ENCODE measurements around the gene EEIG1.

Gene EEIG1

GRCh38 chr9:127980706-127981558 is at the start of gene EEIG1:
EEIG1 (minus strand) TSS chr9:127980989; CDS start chr9:127980137, 852 bp downstream.
- peak; percentile 95 to 98 (median 97) for DNase-seq

GRCh38 chr9:128027705-128028104 is 46.9 kb upstream of the EEIG1 start:
- no peak for DNase-seq

GRCh38 chr9:128026773-128027541 is 46.2 kb upstream of the EEIG1 start:
- DNase-seq = peak; percentile 41 to 72 (median 52)

- DNase-seq = peak; percentile 72 to 95 (median 90)
Observed at GRCh38 chr9:128026255-128026772, 45.5 kb upstream of the EEIG1 start.

GRCh38 chr9:128025736-128026135 is 44.9 kb upstream of the EEIG1 start:
- peak in 3 of 6 experiments; percentile 13 to 44 (median 22) for DNase-seq

- DNase-seq = peak in 2 of 6 experiments; percentile 19 to 38
Observed at GRCh38 chr9:128024761-128025308, 44.0 kb upstream of the EEIG1 start.

- peak; percentile 20 to 46 (median 31) for DNase-seq
Observed at GRCh38 chr9:128023671-128024070, 42.9 kb upstream of the EEIG1 start.

GRCh38 chr9:128022886-128023285 is 42.1 kb upstream of the EEIG1 start:
- DNase-seq = no peak

GRCh38 chr9:128021098-128021497 is 40.3 kb upstream of the EEIG1 start:
- no peak for DNase-seq

- no peak for DNase-seq
Observed at GRCh38 chr9:128020692-128021091, 39.9 kb upstream of the EEIG1 start.

GRCh38 chr9:128015696-128016095 is 34.9 kb upstream of the EEIG1 start:
- DNase-seq = no peak

GRCh38 chr9:128011071-128011817 is 30.5 kb upstream of the EEIG1 start:
- no peak for DNase-seq

- DNase-seq = no peak
Observed at GRCh38 chr9:128009639-128010038, 28.9 kb upstream of the EEIG1 start.

GRCh38 chr9:128008171-128008570 is 27.4 kb upstream of the EEIG1 start:
- no peak for DNase-seq

- peak; percentile 82 to 96 (median 94) for DNase-seq
Observed at GRCh38 chr9:128007566-128008138, 26.9 kb upstream of the EEIG1 start.

GRCh38 chr9:128006332-128006996 is 25.7 kb upstream of the EEIG1 start:
- DNase-seq = peak in 2 of 6 experiments; percentile 15 to 25

- DNase-seq = peak in 1 of 6 experiments; percentile 13
Observed at GRCh38 chr9:128005923-128006322, 25.1 kb upstream of the EEIG1 start.

- DNase-seq = no peak
Observed at GRCh38 chr9:128003966-128004604, 23.3 kb upstream of the EEIG1 start.

GRCh38 chr9:128002959-128003358 is 22.2 kb upstream of the EEIG1 start:
- DNase-seq = no peak

- no peak for DNase-seq
Observed at GRCh38 chr9:128001779-128002298, 21.1 kb upstream of the EEIG1 start.

All from stimulated activated naive CD4-positive, alpha-beta T cell (primary cell).